ENCODE measurements around the gene RTN4IP1. TPM values are rescaled to one million over a fixed set of nuclear protein-coding genes. Genes with fewer than 3 reads are reported as not detected.

The RTN4IP1 gene
- total and polyA plus RNA-seq, 2 of the 13 experiments (the other 11 are each of a cell fraction or from before 2014, with no cell fraction given): 5.5 to 17.2 TPM

GRCh38 chr6:106540907-106541306 lies 88.4 kb downstream of the RTN4IP1 start (continued):
- TF ChIP-seq ZFP1 (CRISPR knock-in tag; IDR thresholded peaks at IDR 0.05) (no peak), SRSF9 (IDR thresholded peaks at IDR 0.05; ENCODE audit: borderline replicate concordance, insufficient read depth, low read depth, low read length, poor library complexity, severe bottlenecking) (no peak), FOXJ3 (CRISPR knock-in tag; IDR thresholded peaks at IDR 0.05; ENCODE audit: borderline replicate concordance) (no peak), SOX13 (IDR thresholded peaks at IDR 0.05) (no peak), SOX13 (CRISPR knock-in tag; conservative IDR thresholded peaks at IDR 0.05 in 1 of 2, IDR thresholded peaks at IDR 0.05 in 1 of 2) (peak in 1 of 2 experiments; percentile 35; a peak in 1 of 4 replicates), ZKSCAN5 (CRISPR knock-in tag; IDR thresholded peaks at IDR 0.05) (no peak), RERE (CRISPR knock-in tag; IDR thresholded peaks at IDR 0.05; ENCODE audit: low read depth) (no peak), YY1 (IDR thresholded peaks at IDR 0.05; ENCODE audit: insufficient read depth, insufficient replicate concordance, low read depth, low read length) (peak; percentile 30), EP300 (IDR thresholded peaks at IDR 0.05; ENCODE audit: low read depth in 2 of 2, low read length in 2 of 2) (peak in 1 of 2 experiments; percentile 41; a peak in 1 of 4 replicates), EP300 (CRISPR knock-in tag; IDR thresholded peaks at IDR 0.05; ENCODE audit: borderline replicate concordance) (no peak), ZBTB43 (CRISPR knock-in tag; conservative IDR thresholded peaks at IDR 0.05) (no peak), ZSCAN22 (CRISPR knock-in tag; IDR thresholded peaks at IDR 0.05) (no peak), RFXAP (CRISPR knock-in tag; IDR thresholded peaks at IDR 0.05; ENCODE audit: borderline replicate concordance) (no peak), ARID4A (CRISPR knock-in tag; IDR thresholded peaks at IDR 0.05; ENCODE audit: borderline replicate concordance) (no peak), TIGD3 (CRISPR knock-in tag; IDR thresholded peaks at IDR 0.05; ENCODE audit: borderline replicate concordance) (no peak), ZNF776 (CRISPR knock-in tag; IDR thresholded peaks at IDR 0.05) (no peak), RXRB (CRISPR knock-in tag; IDR thresholded peaks at IDR 0.05; ENCODE audit: borderline replicate concordance) (no peak), ZNF570 (CRISPR knock-in tag; IDR thresholded peaks at IDR 0.05; ENCODE audit: borderline replicate concordance) (no peak)

Measured in HepG2 (cell line).